Tibial nerve (tissue), 4 donors: ENCODE measurements around the gene NBR1. TPM values are rescaled to one million over a fixed set of nuclear protein-coding genes. Genes with fewer than 3 reads are reported as not detected.

ENCODE experiments used
- DNase-seq, 2 donors: peaks; one replicate each; pipeline ENCODE4 v3.0.0-alpha.2; 2019; ENCODE audit warnings: low spot score in 2 of 2
- H3K27ac ChIP-seq, 4 donors: fragments of 200-600 bp; sonication (generic) in 3 of 4; one replicate each; pipeline ENCODE4 v1.5.1; 2017 to 2019; ENCODE audit warnings: mild to moderate bottlenecking in 1 of 4
- H3K27me3 ChIP-seq, 2 donors: fragments of 200-600 bp; sonication (generic) in 1 of 2; one replicate each; pipeline versions ENCODE4 v1.5.1 to v1.6.0; 2017 to 2019
- H3K36me3 ChIP-seq, 3 donors: fragments of 200-600 bp; sonication (generic); one replicate each; pipeline ENCODE4 v1.5.1; 2018 to 2019
- H3K4me1 ChIP-seq, 4 donors: fragments of 200-600 bp; sonication (generic) in 3 of 4; one replicate each; pipeline ENCODE4 v1.5.1; 2017 to 2019
- H3K4me3 ChIP-seq, 4 donors: fragments of 200-600 bp; sonication (generic) in 3 of 4; one replicate each; pipeline ENCODE4 v1.5.1; 2017 to 2019; ENCODE audit warnings: mild to moderate bottlenecking in 1 of 4, moderate library complexity in 1 of 4
- H3K9me3 ChIP-seq, 4 donors: fragments of 200-600 bp; sonication (generic) in 3 of 4; one replicate each; pipeline ENCODE4 v1.5.1; 2017 to 2019
- CTCF ChIP-seq, 5 experiments: fragments of 200-600 bp in 3 of 5; fragments of 450-650 bp in 2 of 5; sonication (generic) in 3 of 5; IDR thresholded peaks; one replicate each; pipeline ENCODE4 v1.5.1; 2016 to 2019; ENCODE audit warnings: antibody characterized with exemption in 5 of 5, mild to moderate bottlenecking in 3 of 5, moderate library complexity in 2 of 5
- EP300 ChIP-seq, 2 donors: sonication (generic); formaldehyde crosslinking; IDR thresholded peaks; one replicate each; pipeline ENCODE4 v1.6.1; 2017; ENCODE audit warnings: antibody characterized with exemption in 2 of 2, mild to moderate bottlenecking in 1 of 2
- POLR2A ChIP-seq, 2 donors: fragments of 450-650 bp; IDR thresholded peaks; one replicate each; pipeline ENCODE4 v1.6.1; 2017; ENCODE audit warnings: antibody characterized with exemption in 2 of 2, mild to moderate bottlenecking in 2 of 2, moderate library complexity in 2 of 2
- WGBS, 2 donors: methylation state at CpG; one replicate each; pipeline ENCODE4 v1.1.5; 2018; 5-methylcytosine and 5-hydroxymethylcytosine counted together
- total RNA-seq, 4 donors: library from RNA; depleted of rRNA; stranded (reverse); fragments of >200 nt; gene quantifications; one replicate each; pipeline ENCODE4 v1.1.0, GENCODE V29; 2016

Gene NBR1
- total RNA-seq, 4 donors from 2014 or later, result 61.7 to 80.0 (median 73.5) TPM

- Histone ChIP-seq H3K27me3 (no peaks in the 10 kb centered on the region), H3K36me3 (peaks cover 0 to 62% (median 0%) of the 10 kb centered on the region in 3 donors), H3K9me3 (no peaks in the 10 kb centered on the region), H3K4me1 (peaks cover 0 to 27% (median 11%) of the 10 kb centered on the region in 4 donors), H3K4me3 (peak within 1 kb of the TSS; percentile 36 to 74 (median 62)), H3K27ac (peak within 1 kb of the TSS; percentile 29 to 84 (median 81))
- peak; percentile 51 to 68 for DNase-seq
- 0 to 1% methylated on average over 48 to 54 of the region's 54 CpGs for WGBS, 2 donors
- TF ChIP-seq EP300 (IDR thresholded peaks at IDR 0.05) (peak in 1 of 2 donors; percentile 71), POLR2A (IDR thresholded peaks at IDR 0.05) (peak in 1 of 2 donors; percentile 30), CTCF (IDR thresholded peaks at IDR 0.05) (peak; percentile 11 to 56 (median 28))
Observed at GRCh38 chr17:43211480-43212402, 40.7 kb downstream of the NBR1 start, which contains the start of gene TMEM106A. TSS of gene TMEM106A (plus strand) at chr17:43211875. CDS start at chr17:43213042, 1,167 bp downstream.

GRCh38 chr17:43212641-43213490 lies 41.9 kb downstream of the NBR1 start:
- Histone ChIP-seq H3K36me3 (peaks cover 0 to 62% (median 2%) of the 10 kb centered on the region in 3 donors), H3K27ac (peak overlapping the region in 3 of 4 donors; percentile 79 to 84 (median 83)), H3K9me3 (no peaks in the 10 kb centered on the region), H3K27me3 (no peaks in the 10 kb centered on the region), H3K4me1 (peaks cover 0 to 27% (median 11%) of the 10 kb centered on the region in 4 donors), H3K4me3 (peak overlapping the region; percentile 36 to 74 (median 62))
- TF ChIP-seq EP300 (IDR thresholded peaks at IDR 0.05) (no peak), POLR2A (IDR thresholded peaks at IDR 0.05) (no peak), CTCF (IDR thresholded peaks at IDR 0.05) (no peak)
- DNase-seq, result no peak
- 48 to 70% methylated on average over 7 of the region's 7 CpGs for WGBS, 2 donors

- no peaks in the 10 kb centered on the region for H3K9me3 ChIP-seq
- 77 to 95% methylated on average over 2 of the region's 2 CpGs for WGBS, 2 donors
- no peak for DNase-seq
- peak overlapping the region in 1 of 4 donors; percentile 84 for H3K27ac ChIP-seq
- no peak overlapping the region for H3K4me3 ChIP-seq
- H3K36me3 ChIP-seq, result peaks cover 0 to 61% (median 2%) of the 10 kb centered on the region in 3 donors
- TF ChIP-seq CTCF (IDR thresholded peaks at IDR 0.05) (no peak), EP300 (IDR thresholded peaks at IDR 0.05) (no peak), POLR2A (IDR thresholded peaks at IDR 0.05) (no peak)
- peaks cover 0 to 27% (median 11%) of the 10 kb centered on the region in 4 donors for H3K4me1 ChIP-seq
- no peaks in the 10 kb centered on the region for H3K27me3 ChIP-seq
Observed at GRCh38 chr17:43213545-43213944, 42.5 kb downstream of the NBR1 start.

GRCh38 chr17:43215341-43215740 lies 44.3 kb downstream of the NBR1 start:
- 82 to 85% methylated on average over 3 of the region's 3 CpGs for WGBS, 2 donors
- TF ChIP-seq EP300 (IDR thresholded peaks at IDR 0.05) (no peak), POLR2A (IDR thresholded peaks at IDR 0.05) (no peak), CTCF (IDR thresholded peaks at IDR 0.05) (no peak)
- Histone ChIP-seq H3K27me3 (no peaks in the 10 kb centered on the region), H3K9me3 (no peaks in the 10 kb centered on the region), H3K27ac (no peak overlapping the region), H3K4me3 (no peak overlapping the region), H3K4me1 (peaks cover 0 to 27% (median 11%) of the 10 kb centered on the region in 4 donors), H3K36me3 (peaks cover 0 to 52% (median 2%) of the 10 kb centered on the region in 3 donors)
- no peak for DNase-seq
